A549 (cell line): Measurements from ENCODE around the gene DNAJB6. TPM values are rescaled to one million over a fixed set of nuclear protein-coding genes. Genes with fewer than 3 reads are reported as not detected.

Source experiments
- ATAC-seq, 2 experiments: fragments of 200-7000 bp in 1 of 2; fragments of >200 bp in 1 of 2; cut with Nextera tagmentation in 1 of 2; cut with Tn5 transposase in 1 of 2; 3 replicates each; pipeline versions ENCODE4 v1.8.0 to v1.9.1; 2018 to 2020; ENCODE audit warnings: mild to moderate bottlenecking in 1 of 2, moderate library complexity in 1 of 2
- CTCF ChIA-PET: fragments of 300-600 bp; sonication (Branson Sonifier 250); formaldehyde crosslinking; extraction: SDS; loops from one replicate; lab custom pipeline; 2021; ENCODE audit warnings: antibody characterized with exemption, inconsistent platforms; lab: Yijun Ruan, JAX
- POLR2A ChIA-PET: fragments of 350-600 bp; formaldehyde crosslinking; extraction: SDS; loops from one replicate; lab custom pipeline; 2021; ENCODE audit warnings: antibody characterized with exemption, inconsistent platforms; lab: Yijun Ruan, JAX
- DNase-seq, 2 experiments: peaks; one replicate each; pipeline versions ENCODE4 v3.0.0 to v3.0.0-alpha.2; 2011 to 2016; ENCODE audit warnings: low read depth in 1 of 2, low spot score in 1 of 2
- FAIRE-seq: peaks from 2 replicates; lab custom pipeline; 2011; peaks lifted over from hg19 to GRCh38; lab: Jason Lieb, UNC
- H3K27ac ChIP-seq, 2 experiments: fragments of >200 bp; sonication (Bioruptor Twin); formaldehyde crosslinking; 3 replicates each; pipeline ENCODE4 v1.5.1; 2016 to 2017
- H3K4me1 ChIP-seq: fragments of >200 bp; sonication (Bioruptor Twin); formaldehyde crosslinking; 3 replicates; pipeline ENCODE4 v1.6.1; 2016
- H3K4me2 ChIP-seq: fragments of >200 bp; sonication (Bioruptor Twin); formaldehyde crosslinking; 3 replicates; pipeline ENCODE4 v1.6.1; 2016
- H3K4me3 ChIP-seq: fragments of >200 bp; sonication (Bioruptor Twin); formaldehyde crosslinking; 3 replicates; pipeline ENCODE4 v1.5.1; 2016
- H3K9me3 ChIP-seq: fragments of >200 bp; sonication (Bioruptor Twin); formaldehyde crosslinking; 3 replicates; pipeline ENCODE4 v1.6.1; 2016
- CBX8 ChIP-seq: fragments of 200-600 bp; sonication (generic); IDR thresholded peaks from 2 replicates; pipeline ENCODE4 v1.6.1; 2016
- CHD2 ChIP-seq: fragments of 150-350 bp; IDR thresholded peaks from 2 replicates; pipeline ENCODE4 v1.6.1; 2014; ENCODE audit warnings: low read length; ENCODE audit not compliant: partially characterized antibody
- E2F6 ChIP-seq: IDR thresholded peaks from 2 replicates; pipeline ENCODE4 v1.6.1; 2012; ENCODE audit warnings: low read depth, borderline replicate concordance
- EP300 ChIP-seq, 2 experiments: fragments of >200 bp; sonication (Bioruptor Twin); formaldehyde crosslinking; IDR thresholded peaks; 2 replicates in 1 of 2; 3 replicates in 1 of 2; pipeline ENCODE4 v1.6.1; 2016 to 2017
- HES2 ChIP-seq: fragments of >200 bp; sonication (Bioruptor Twin); formaldehyde crosslinking; IDR thresholded peaks from 2 replicates; pipeline ENCODE4 v1.6.1; 2016
- HMGXB4 ChIP-seq: fragments of 250-450 bp; sonication (Bioruptor Pico); IDR thresholded peaks from 2 replicates; pipeline ENCODE4 v1.5.0; 2021; ENCODE audit warnings: mild to moderate bottlenecking, moderate library complexity, borderline replicate concordance
- HOXA7 ChIP-seq: fragments of 250-450 bp; sonication (Bioruptor Pico); IDR thresholded peaks from 2 replicates; pipeline ENCODE4 v1.5.0; 2020; ENCODE audit warnings: mild to moderate bottlenecking, moderate library complexity
- JUNB ChIP-seq: fragments of >200 bp; sonication (Bioruptor Twin); formaldehyde crosslinking; IDR thresholded peaks from 2 replicates; pipeline ENCODE4 v1.6.1; 2016
- MAFK ChIP-seq: fragments of 450-650 bp; IDR thresholded peaks from 2 replicates; pipeline ENCODE4 v1.6.1; 2014; ENCODE audit not compliant: partially characterized antibody
- MAZ ChIP-seq: fragments of 150-350 bp; IDR thresholded peaks from 2 replicates; pipeline ENCODE4 v1.6.1; 2014; ENCODE audit warnings: antibody characterized with exemption, low read depth, low read length, borderline replicate concordance
- MYC ChIP-seq: IDR thresholded peaks from 2 replicates; pipeline ENCODE4 v1.6.1; 2012; ENCODE audit warnings: mild to moderate bottlenecking, inconsistent platforms, low read length, improper control_type of control experiment, borderline replicate concordance
- POLR2AphosphoS2 ChIP-seq: conservative IDR thresholded peaks from 2 replicates; pipeline ENCODE4 v1.6.1; 2012; ENCODE audit warnings: low read length, improper control_type of control experiment, inconsistent platforms
- RAD21 ChIP-seq, 2 experiments: fragments of >200 bp in 1 of 2; sonication (Bioruptor Twin) in 1 of 2; formaldehyde crosslinking in 1 of 2; IDR thresholded peaks in 1 of 2; conservative IDR thresholded peaks in 1 of 2; 2 replicates in 1 of 2; 3 replicates in 1 of 2; pipeline ENCODE4 v1.6.1; 2012 to 2018; ENCODE audit warnings: inconsistent platforms in 1 of 2
- RFX5 ChIP-seq: fragments of 450-650 bp; IDR thresholded peaks from 2 replicates; pipeline ENCODE4 v1.7.1; 2014; ENCODE audit warnings: antibody characterized with exemption, mild to moderate bottlenecking, moderate library complexity
- SMC3 ChIP-seq: fragments of >200 bp; sonication (Bioruptor Twin); formaldehyde crosslinking; IDR thresholded peaks from 3 replicates; pipeline ENCODE4 v1.6.1; 2018; ENCODE audit warnings: inconsistent platforms
- SREBF2 ChIP-seq: fragments of 450-650 bp; IDR thresholded peaks from 2 replicates; pipeline ENCODE4 v1.6.1; 2014; ENCODE audit warnings: mild to moderate bottlenecking, moderate library complexity
- TFCP2L1 ChIP-seq: fragments of 250-450 bp; sonication (Bioruptor Pico); IDR thresholded peaks from 2 replicates; pipeline ENCODE4 v1.5.0; 2021; ENCODE audit warnings: mild to moderate bottlenecking
- TP53 ChIP-seq: fragments of 250-450 bp; sonication (Bioruptor Pico); IDR thresholded peaks from 2 replicates; pipeline ENCODE4 v1.5.0; 2021; ENCODE audit warnings: mild to moderate bottlenecking, moderate library complexity
- ZC3H11A ChIP-seq: fragments of 450-650 bp; IDR thresholded peaks from 2 replicates; pipeline ENCODE4 v1.6.1; 2014; ENCODE audit warnings: antibody characterized with exemption, mild to moderate bottlenecking
- ZFP36 ChIP-seq: fragments of 450-650 bp; IDR thresholded peaks from 2 replicates; pipeline ENCODE4 v1.6.1; 2014; ENCODE audit warnings: borderline replicate concordance; ENCODE audit not compliant: partially characterized antibody
- ZNF302 ChIP-seq: fragments of 250-450 bp; sonication (Bioruptor Pico); IDR thresholded peaks from 2 replicates; pipeline ENCODE4 v1.9.0; 2021; ENCODE audit warnings: inconsistent platforms, mild to moderate bottlenecking, moderate library complexity
- ZSCAN20 ChIP-seq: fragments of 250-450 bp; sonication (Bioruptor Pico); IDR thresholded peaks from 2 replicates; pipeline ENCODE4 v1.8.0; 2022; ENCODE audit warnings: mild to moderate bottlenecking, moderate library complexity
- WGBS: methylation state at CpG from one replicate; pipeline ENCODE4 v1.1.6; 2017; ENCODE audit errors: missing lambda C conversion rate; 5-methylcytosine and 5-hydroxymethylcytosine counted together
- polyA plus RNA-seq, 4 experiments: library from polyadenylated mRNA; depleted of rRNA in 3 of 4; stranded (reverse); fragments of >200 nt; fragmentation: RNase III in 1 of 4; extraction: RNeasy Plus Mini Kit Qiagen cat#74134 plus additional on column Dnase treatment in 1 of 4; gene quantifications; 2 replicates in 3 of 4; 3 replicates in 1 of 4; pipeline ENCODE4 v1.2.3, GENCODE V29; 2011 to 2017
- TF ChIP-seq, protein P1 (sequence below): fragments of 450-650 bp; IDR thresholded peaks from 2 replicates; pipeline ENCODE4 v1.6.1; 2014; ENCODE audit warnings: antibody characterized with exemption
- TF ChIP-seq, protein P2 (sequence below): fragments of 150-350 bp; IDR thresholded peaks from 2 replicates; pipeline ENCODE4 v1.6.1; 2014; ENCODE audit warnings: low read depth, mild to moderate bottlenecking, low read length
- TF ChIP-seq, protein P3 (sequence below): fragments of >200 bp; sonication (Bioruptor Twin); formaldehyde crosslinking; IDR thresholded peaks from 3 replicates; pipeline ENCODE4 v1.5.1; 2016
- TF ChIP-seq, protein P4 (sequence below): fragments of 250-450 bp; sonication (Bioruptor Pico); IDR thresholded peaks from 2 replicates; pipeline ENCODE4 v1.5.0; 2020; ENCODE audit warnings: low read depth, mild to moderate bottlenecking, moderate library complexity

DNAJB6 gene
- polyA plus RNA-seq, 2 of the 4 experiments (the other 2 are of a cell fraction) = 117 to 136 TPM

DNA sequence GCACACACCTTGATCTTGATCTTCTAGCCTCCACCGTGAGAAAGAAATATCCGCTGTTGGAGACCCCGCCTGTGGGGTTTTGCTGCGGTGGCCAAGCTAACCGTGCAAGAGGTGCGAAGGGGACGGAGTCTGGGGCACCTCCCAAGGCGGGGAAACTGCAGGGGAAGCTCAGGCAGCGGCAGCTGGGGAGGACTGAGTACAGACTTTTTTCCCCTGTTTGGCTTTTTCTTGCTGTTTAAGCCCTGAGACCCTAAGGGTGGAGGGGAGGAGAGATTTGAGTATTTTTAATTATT is 108.0 kb downstream of the DNAJB6 start:
- ChIA-PET POLR2A (no interaction called here), CTCF (no interaction called here)
- no peak for FAIRE-seq
- Histone ChIP-seq H3K4me3 (no peak overlapping the region), H3K4me1 (no peaks in the 10 kb centered on the region), H3K4me2 (no peak overlapping the region), H3K27ac (no peak overlapping the region), H3K9me3 (peaks cover 4% of the 10 kb centered on the region; the same call in 1 of the 3 replicates)
- TF ChIP-seq ZFP36 = no peak
- TF ChIP-seq EP300 (IDR thresholded peaks at IDR 0.05) = no peak
- TF ChIP-seq SREBF2 = no peak
- TF ChIP-seq HMGXB4 (CRISPR knock-in tag) = no peak
- TF ChIP-seq HOXA7 (CRISPR knock-in tag) = no peak
- TF ChIP-seq, protein P1, sequence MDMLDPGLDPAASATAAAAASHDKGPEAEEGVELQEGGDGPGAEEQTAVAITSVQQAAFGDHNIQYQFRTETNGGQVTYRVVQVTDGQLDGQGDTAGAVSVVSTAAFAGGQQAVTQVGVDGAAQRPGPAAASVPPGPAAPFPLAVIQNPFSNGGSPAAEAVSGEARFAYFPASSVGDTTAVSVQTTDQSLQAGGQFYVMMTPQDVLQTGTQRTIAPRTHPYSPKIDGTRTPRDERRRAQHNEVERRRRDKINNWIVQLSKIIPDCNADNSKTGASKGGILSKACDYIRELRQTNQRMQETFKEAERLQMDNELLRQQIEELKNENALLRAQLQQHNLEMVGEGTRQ = no peak
- no peak for TF ChIP-seq TFCP2L1 (CRISPR knock-in tag)
- TF ChIP-seq ZC3H11A = no peak
- no peak for TF ChIP-seq SMC3
- no peak for TF ChIP-seq RAD21 (conservative IDR thresholded peaks at IDR 0.05 in 1 of 2, IDR thresholded peaks at IDR 0.05 in 1 of 2)
- TF ChIP-seq, protein P2, sequence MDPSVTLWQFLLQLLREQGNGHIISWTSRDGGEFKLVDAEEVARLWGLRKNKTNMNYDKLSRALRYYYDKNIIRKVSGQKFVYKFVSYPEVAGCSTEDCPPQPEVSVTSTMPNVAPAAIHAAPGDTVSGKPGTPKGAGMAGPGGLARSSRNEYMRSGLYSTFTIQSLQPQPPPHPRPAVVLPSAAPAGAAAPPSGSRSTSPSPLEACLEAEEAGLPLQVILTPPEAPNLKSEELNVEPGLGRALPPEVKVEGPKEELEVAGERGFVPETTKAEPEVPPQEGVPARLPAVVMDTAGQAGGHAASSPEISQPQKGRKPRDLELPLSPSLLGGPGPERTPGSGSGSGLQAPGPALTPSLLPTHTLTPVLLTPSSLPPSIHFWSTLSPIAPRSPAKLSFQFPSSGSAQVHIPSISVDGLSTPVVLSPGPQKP = no peak
- TF ChIP-seq HES2 = no peak
- no peak for TF ChIP-seq CBX8
- TF ChIP-seq ZNF302 = no peak
- TF ChIP-seq, protein P3, sequence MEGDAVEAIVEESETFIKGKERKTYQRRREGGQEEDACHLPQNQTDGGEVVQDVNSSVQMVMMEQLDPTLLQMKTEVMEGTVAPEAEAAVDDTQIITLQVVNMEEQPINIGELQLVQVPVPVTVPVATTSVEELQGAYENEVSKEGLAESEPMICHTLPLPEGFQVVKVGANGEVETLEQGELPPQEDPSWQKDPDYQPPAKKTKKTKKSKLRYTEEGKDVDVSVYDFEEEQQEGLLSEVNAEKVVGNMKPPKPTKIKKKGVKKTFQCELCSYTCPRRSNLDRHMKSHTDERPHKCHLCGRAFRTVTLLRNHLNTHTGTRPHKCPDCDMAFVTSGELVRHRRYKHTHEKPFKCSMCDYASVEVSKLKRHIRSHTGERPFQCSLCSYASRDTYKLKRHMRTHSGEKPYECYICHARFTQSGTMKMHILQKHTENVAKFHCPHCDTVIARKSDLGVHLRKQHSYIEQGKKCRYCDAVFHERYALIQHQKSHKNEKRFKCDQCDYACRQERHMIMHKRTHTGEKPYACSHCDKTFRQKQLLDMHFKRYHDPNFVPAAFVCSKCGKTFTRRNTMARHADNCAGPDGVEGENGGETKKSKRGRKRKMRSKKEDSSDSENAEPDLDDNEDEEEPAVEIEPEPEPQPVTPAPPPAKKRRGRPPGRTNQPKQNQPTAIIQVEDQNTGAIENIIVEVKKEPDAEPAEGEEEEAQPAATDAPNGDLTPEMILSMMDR = no peak
- no peak for TF ChIP-seq MAZ
- WGBS = 50% methylated on average over 9 of the region's 9 CpGs
- no peak for DNase-seq
- no peak for ATAC-seq

DNA sequence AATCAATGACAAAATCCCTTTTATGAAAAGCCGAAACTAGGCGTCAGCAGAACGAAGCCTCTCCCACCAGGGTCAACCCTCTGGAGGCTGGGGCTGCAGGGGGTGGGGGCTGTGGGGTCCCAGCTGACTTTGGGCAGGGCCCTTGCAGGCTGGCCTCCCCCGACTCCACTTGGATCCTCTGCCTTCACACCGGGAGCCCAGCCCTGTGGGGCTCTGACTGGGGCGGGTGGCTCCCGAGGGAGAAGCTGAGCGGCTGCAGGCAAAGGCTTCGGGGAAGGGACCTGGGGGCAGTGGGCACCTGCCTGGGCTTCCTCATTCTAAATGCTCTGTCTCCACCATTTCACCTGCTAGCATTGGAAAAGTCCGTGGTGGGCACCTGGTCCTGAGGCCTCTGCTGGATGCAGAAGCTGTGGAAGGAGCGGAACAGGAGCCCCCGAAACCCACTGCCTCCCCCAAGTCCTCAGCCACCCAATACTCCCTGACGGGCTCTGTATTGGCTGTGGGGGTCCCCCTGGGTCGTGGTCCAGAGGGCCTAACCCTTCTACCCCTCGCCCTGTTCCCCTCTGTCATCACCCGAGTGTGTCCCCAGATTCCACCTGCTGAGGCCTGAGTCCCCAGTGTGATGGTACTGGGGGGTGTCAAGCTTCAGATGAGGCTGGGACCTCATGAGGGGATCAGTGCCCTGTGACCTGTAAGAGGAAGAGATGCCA is 108.6 kb downstream of the DNAJB6 start:
- no peak overlapping the region for H3K27ac ChIP-seq
- CTCF ChIA-PET = no interaction called here
- no peak for FAIRE-seq
- H3K4me2 ChIP-seq = no peak overlapping the region
- POLR2A ChIA-PET = no interaction called here
- 37% methylated on average over 13 of the region's 16 CpGs for WGBS
- no peak for DNase-seq
- no peaks in the 10 kb centered on the region for H3K4me1 ChIP-seq
- TF ChIP-seq CHD2 = no peak
- no peak for TF ChIP-seq E2F6
- no peak for TF ChIP-seq JUNB
- TF ChIP-seq TP53 (CRISPR knock-in tag) = no peak
- no peak for TF ChIP-seq POLR2AphosphoS2
- TF ChIP-seq, protein P3 = no peak
- no peak for TF ChIP-seq TFCP2L1 (CRISPR knock-in tag)
- no peak for TF ChIP-seq MAFK
- no peak for TF ChIP-seq RFX5
- TF ChIP-seq, protein P1 = no peak
- no peak for TF ChIP-seq SMC3
- no peak for TF ChIP-seq ZSCAN20
- TF ChIP-seq, protein P4, sequence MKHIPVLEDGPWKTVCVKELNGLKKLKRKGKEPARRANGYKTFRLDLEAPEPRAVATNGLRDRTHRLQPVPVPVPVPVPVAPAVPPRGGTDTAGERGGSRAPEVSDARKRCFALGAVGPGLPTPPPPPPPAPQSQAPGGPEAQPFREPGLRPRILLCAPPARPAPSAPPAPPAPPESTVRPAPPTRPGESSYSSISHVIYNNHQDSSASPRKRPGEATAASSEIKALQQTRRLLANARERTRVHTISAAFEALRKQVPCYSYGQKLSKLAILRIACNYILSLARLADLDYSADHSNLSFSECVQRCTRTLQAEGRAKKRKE (CRISPR knock-in tag) = no peak
- TF ChIP-seq MYC = no peak
- no peak overlapping the region for H3K4me3 ChIP-seq
- ATAC-seq = no peak; a peak in 1 of 6 replicates
- peaks cover 4% of the 10 kb centered on the region; the same call in 1 of the 3 replicates for H3K9me3 ChIP-seq
